HG02642 (cell line): ENCODE data around the gene APBA3.

Source experiments
- ATAC-seq: cut with Tn5 transposase; IDR thresholded peaks from one replicate; pipeline ENCODE4 v1.9.1; 2021; ENCODE audit warnings: mild to moderate bottlenecking; ENCODE audit not compliant: unreplicated experiment, poor library complexity

The APBA3 gene

DNA sequence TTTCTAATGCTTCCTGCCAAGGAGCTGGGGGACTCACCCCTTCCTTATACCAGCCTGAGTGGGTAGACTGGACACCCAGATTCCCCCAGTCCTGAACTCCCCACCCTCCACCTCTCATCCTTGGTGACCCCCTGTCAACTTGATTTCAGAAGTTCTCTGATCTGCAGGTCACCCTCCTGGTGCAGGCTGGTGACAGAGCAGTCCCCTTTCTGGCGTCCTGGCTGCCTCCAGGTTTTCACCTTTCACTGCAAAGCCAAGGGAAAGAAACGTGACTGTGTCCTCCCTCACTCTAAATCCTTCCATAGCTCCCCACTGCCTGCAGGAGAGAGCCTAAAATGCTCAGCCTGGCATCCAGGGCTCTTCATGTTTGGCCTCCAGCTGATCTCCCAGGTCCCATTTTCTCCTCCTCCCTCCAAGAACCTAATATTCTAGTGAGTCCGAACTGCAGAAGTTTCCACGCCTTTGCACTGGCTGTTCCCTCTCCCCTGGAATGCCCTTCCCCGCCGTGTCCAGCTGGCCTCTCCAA, 28.8 kb upstream of the APBA3 start:
- no peak for ATAC-seq

DNA sequence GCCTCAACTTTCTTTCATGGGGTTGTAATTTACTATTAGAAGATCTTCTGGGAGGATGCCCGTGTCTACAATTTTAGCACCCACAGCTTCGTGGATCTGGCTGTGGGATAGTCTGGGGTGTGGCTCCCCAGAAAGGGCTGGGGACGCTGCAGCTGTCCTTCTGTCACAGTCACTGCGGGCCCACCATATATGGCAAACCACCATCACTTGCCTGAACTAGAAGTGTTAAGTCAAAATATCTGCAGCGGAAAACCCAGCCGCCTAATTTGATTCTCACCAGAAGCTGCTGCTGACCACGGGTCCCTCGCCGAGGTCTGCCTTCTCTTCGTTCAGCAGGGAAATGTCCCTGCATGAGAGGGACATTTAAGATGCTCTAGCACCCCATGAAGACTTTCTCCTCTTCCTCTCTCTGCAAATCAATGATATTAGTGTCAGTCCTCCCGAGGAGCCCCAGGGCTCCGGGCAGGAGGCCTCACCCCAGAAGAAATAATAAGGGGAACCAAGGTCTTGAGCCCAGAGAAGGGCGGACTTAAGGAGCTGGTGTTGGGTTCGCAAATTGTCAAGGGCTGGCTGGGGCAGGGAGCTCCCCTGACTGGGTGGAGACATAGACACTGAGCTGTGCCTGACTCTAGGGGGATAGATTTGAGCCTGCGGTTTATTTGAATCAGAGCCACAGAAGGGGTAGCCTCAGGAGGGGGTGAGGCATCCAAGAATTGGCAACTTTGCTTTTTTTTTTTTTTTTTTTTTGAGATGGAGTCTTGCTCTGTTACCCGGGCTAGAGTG, 27.7 kb upstream of the APBA3 start:
- no peak for ATAC-seq

DNA sequence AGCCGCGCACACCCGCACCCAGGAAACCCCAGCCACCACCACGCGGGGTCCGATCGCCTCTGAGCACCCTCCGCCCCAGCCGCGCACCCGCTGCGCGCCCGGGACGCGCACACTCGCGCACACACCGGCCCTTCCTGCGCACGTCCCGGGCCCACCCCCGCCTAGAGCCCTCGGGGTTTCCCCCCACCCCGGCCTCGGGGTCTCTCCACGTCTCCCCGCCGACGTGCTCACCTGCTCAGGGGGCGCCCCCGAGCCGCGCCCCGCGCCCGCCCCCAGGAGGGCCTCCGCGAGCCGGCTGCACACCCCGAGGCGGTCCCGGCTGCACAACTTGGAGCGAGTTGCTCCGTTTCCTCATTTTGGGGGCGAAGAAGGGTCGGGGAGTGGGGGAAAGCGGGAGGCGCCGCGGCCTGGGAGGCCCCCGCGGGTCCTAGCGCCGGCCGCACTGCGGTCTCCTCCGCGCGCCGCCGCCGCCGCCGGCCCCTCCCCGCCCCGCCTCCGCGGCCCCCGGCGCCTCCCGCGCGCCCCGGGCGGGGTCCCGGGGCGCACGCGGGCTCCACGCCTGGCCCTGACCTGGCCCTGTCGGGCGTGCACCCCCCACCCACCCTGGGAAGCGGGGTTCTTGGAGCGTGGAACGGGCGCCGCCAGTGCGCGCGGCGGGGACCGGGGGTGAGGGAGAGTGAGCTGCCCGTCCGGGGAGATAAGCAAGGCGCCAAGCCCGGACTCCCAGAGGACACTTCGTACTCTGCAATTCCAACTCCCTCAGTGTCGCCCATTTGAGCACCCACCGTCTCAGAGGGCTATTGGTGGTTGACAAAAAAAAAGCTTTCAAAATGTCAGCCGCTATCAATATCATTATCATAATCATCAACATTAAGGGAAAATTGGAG, 24.7 kb upstream of the APBA3 start, which contains the start of gene MATK:
Gene MATK (minus strand): TSS at position 444 of the 887 bp plus-strand sequence. CDS start 1,246 bp downstream, outside the sequence.
- ATAC-seq: no peak

DNA sequence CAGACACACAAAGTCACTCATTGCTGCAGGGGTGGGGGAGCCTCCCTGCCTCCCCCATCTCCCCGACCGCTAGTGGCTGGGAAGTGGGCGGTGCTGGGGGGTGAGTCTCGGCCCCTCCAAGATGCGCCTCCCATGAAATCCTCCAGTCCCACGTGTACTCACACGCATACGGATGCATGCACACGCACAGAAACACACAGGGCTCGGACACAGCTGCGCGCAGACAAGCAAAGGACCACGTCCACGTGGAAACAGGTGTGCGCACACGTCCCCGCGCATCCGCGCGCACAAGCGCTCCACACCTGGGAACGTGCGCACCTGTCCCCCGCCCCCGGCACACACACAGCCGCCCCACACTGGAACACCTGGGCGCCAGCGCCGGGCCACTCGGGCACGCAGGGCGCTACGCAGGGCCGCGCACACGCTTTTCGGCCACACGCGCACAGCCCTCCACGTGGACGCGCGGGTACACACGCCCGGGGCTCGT, 24.0 kb upstream of the APBA3 start:
- ATAC-seq: no peak

DNA sequence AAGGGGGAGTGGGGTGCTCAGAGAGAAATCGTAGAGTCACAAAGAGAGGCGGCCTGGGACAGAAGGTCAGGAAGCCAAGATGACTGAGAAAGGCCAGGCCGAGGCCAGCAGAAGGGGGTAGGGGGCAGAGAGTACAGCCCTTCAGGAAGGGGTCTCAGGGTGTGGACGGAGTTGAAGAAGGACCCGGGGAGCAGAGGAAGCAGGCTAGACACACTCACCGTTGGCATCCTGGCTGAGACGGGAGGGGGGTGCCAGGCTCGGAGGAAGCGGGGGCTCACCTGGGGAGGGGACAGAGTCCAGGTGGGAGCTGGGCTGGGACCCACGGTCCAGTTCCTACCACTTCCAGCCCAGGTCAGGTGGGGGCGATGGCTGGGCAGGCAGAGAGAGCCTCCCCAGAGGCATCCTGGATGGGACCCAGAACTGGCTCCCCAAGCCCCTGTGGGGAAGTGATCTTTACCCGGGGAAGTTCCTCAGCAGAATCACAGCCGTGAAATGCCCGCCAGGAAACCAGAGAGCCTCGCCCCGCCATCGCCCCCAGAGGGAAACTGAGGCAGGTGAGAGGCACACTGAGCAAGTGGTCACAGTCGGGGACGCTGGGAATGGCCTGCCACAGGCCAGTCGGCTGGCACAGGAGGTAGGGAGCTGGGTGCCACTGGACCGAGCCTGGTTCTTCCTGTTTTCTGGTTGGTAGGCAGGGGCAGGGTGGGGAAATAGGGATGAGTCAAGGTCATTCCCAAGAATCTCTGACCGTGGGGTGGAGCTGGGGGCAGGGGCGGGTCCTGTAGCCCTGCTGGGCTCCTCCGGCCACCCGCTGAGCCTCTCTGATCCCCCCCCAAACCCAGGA, 23.3 kb upstream of the APBA3 start:
- ATAC-seq: no peak

DNA sequence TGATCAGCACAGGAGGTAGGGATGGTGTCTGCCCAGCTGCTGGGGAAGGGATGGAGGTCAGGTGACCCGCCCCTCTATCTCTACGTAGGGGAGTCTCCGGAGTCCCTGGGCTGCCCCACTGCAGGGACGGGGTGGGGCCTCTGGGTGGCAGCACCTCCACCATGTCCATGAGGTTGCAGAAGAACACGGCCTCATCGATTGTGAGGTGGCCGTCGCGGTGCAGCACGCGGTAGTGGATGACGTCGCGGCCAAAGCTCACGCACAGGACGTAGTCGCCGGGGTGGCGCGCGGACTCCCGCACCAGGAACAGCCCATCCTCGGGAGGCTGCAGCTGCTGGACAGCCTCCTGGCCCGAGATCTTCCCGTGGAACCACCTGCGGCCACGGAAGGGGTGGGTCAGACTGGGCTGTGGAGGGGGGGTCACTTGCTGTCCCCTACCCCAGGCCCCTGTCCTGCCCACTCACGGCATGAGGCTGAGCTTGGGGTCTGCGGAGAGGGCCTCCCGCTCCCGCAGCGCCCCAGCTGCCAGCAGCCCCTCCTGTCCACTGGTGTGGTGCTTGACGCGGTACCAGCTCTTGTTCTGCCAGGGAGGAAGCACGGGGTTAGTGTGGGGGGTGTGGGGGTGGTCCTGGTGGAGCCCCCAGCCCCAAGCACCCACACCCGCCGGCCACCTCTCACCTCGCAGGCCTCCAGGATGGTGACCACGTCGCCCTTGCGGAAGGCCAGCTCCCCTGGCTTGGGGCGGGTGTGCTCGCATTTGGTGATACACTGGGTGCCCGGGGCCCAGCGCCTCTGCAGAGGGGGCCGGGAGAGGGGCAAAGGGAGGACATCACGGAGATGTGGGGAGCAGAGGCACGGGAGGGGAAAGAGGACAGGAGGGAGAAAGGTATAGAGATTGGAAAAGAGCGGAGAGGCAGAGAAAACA, 22.4 kb upstream of the APBA3 start:
- no peak for ATAC-seq

DNA sequence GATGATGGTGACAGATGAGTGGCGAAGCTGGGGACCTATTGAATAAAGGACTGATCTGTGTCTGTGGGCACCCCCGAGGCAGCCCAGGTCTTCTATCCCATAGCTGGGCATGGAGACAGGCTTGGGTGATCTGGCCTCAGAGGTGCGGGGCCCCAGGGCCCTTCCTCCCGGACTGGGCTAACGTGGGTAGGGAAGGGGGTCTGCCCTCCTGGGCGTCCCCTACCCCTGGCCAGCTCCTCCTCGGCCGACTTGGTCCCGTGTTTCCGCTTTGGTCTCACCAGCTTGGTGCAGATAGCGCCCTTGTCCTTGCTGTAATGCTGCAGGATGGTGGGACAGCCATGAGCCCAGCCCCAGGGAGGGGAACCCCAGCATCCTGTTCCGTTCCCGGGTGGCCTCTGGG, 21.4 kb upstream of the APBA3 start:
- ATAC-seq: no peak

DNA sequence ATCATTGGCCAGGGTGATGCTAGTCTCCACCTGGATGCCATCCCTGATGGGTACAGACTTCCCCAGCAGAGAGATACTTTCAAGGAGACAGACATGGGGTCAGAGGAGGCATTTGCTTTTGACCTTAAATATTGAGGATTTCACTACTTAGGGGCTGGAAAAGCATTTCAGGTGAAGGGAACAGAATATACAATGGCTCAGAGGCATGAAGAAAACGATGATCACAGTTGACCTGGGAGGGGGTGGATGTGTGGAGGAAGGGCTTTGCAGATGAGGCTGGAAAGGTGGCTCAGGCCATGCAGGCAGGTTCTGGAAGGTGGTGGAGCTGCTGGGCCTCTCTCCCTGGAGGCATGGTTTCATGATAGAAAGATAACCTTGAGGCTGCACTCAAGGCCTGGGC, 20.8 kb upstream of the APBA3 start:
- no peak for ATAC-seq

DNA sequence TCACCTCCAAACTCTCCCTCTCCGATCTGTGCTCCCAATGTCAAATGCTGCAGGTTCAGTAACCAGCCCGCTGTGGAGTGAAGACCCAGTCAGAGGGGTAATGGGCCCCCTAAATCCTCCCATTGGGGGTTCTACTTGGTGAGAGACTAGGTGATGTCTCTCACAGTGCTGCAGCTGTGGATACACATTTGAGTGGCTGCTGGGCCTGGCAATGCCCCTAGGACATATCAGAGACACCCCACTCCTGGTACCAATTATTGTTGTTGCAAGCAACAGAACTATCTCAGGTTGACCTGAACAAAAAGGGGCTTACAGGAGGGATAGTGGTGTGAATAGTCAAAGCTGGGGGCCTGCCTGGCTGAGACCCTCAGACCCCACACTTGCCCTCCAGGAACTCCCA, 20.1 kb upstream of the APBA3 start:
- no peak for ATAC-seq

DNA sequence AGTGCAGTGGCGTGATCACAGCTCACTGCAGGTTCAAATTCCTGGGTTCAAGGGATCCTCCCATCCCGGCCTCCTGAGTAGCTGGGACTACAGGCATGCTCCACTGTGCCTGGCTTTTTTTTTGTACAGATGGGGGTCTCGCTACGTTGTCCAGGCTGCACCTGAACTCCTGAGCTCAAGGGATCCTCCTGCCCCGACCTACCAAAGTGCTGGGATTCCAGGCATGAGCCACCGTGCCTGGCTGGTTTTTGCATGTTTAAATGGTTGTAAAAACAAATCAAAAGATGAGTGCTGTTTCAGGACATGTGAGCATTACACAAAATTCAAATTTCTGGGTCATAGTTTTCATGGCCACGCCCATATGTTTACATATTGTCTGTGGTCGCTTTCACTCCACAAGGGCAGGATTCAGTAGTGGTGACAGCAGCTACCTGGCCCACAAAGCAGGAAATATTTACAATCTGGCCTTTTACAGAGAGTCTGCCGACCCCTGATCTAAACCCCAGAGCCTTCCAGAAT, 19.4 kb upstream of the APBA3 start:
- no peak for ATAC-seq

DNA sequence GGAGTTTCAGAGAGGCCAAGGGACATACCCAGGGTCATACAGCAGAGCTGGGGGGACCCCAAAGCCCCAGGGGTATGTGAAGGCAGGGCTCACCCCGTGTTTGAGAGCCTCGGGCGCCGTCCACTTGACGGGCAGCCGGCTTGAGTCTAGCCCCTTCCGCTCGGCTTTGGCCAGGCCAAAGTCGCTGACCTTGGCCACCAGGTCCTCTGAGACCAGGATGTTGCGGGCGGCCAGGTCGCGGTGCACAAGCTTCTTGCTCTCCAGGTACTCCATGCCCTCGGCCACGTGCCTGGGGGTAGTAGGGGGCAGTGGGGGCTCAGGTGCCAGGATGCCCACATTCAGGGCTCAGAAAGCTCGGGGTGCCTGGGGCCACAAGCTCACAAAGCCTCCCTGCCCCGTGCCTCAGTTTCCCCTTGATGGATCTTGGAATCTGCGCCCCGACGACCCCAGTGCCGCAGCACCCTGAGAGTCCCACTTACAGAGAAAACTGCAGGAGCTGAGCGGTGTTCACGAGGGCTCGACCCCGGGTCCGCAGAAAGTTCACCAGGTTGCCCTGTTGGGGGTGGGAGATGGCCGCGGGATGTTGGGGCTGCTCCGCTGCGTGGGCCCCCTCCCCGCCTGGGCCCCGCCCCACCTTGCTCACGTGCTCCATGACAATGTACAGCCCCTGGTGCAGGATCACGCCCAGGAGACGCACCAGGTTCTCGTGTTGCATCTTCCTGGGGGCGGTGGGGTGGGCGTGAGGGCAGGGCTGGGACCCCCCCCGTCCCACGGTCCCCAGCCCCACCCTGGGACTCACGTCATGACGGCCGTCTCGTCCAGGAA, 17.6 kb upstream of the APBA3 start:
- ATAC-seq: no peak

DNA sequence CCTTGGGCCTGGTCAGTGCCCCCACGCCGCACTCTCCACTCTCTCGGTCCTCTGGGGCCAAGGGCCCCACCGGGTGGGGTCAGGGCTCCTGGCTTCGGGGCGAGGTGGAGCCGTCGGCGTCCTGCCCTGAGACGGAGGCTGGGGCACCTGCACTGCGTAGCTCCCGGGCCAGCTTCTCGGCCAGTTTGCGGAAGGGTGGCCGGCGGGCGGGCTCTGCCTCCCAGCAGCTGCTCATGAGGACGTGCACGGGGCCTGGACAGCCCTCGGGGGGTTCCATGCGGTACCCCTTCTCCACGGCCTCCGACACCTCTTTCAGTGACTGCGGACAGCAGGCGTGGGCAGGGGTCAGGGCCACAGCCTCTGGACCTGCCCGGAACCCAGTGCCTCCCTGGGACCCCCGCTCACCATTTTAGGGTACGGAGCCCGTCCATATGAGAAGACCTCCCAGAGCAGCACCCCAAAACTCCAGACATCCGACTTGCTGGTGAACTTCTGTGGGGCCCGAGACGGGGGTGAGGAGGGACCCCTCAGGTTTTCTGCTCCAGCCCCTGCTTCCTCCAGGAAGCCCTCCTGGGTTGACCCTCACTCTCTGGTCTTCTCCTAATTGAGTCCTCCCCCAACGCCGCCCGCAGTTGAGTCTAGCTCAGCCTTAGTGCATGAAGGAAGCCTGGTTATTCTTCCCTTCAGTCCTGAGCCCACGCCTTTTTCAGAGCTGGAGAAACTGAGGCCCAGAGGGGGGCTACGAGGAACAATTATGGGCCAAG, 16.8 kb upstream of the APBA3 start:
- no peak for ATAC-seq

DNA sequence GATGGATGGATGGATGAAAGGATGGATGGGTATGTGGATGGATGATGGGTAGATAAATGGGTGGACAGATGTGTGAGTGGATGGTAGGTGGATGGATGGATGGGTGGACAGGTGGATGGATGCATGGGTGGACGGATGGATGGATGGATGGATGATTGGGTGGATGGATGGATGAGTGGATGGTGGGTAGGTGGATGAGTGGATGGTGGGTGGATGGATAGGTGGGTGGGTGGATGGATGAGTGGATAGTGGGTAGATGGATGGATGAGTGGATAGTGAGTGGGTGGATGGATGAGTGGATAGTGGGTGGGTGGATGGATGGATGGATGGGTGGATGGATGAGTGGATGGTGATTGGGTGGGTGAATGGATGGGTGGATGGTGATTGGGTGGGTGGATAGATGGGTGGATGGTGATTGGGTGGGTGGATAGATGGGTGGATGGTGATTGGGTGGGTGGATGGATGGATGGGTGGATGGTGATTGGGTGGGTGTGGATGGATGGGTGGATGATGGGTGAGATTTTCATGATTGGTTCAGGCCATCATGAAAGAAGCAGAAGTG, 15.1 kb upstream of the APBA3 start:
- ATAC-seq: no peak

DNA sequence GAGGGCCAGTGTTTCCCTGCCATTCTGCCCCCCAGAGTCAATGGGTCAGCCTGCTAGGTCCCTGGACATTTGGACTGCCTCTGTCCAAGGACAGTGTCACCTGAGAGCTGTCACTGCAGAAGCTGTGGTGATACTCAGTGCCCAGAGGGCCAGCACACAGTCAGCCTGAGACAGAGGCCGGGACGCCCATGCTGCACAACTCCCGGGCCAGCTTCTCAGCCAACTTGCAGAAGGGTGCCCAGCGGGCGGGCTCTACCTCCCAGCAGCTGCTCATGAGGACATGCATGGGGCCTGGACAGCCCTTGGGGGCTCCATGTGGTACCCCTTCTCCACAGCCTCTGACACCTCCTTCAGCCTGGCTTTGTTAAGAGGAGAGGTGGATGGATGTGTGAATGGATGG, 14.3 kb upstream of the APBA3 start:
- no peak for ATAC-seq

DNA sequence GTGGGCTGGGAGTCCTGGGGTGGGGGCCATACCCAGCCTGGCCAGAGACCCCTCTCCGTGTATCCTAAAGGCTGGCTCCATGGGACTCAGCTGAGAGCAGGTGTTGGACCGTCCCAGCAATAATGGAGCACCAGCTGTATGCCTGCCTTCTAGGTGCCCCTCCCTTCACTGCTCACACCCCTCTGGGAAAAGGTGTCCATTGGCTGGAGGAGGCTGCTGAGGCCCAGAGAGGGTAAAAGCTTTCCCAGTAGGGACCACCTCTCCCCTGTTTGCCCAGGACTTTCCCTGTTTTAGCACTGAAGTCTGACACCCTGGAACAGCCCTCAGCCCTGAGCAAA, 13.9 kb upstream of the APBA3 start:
- no peak for ATAC-seq

DNA sequence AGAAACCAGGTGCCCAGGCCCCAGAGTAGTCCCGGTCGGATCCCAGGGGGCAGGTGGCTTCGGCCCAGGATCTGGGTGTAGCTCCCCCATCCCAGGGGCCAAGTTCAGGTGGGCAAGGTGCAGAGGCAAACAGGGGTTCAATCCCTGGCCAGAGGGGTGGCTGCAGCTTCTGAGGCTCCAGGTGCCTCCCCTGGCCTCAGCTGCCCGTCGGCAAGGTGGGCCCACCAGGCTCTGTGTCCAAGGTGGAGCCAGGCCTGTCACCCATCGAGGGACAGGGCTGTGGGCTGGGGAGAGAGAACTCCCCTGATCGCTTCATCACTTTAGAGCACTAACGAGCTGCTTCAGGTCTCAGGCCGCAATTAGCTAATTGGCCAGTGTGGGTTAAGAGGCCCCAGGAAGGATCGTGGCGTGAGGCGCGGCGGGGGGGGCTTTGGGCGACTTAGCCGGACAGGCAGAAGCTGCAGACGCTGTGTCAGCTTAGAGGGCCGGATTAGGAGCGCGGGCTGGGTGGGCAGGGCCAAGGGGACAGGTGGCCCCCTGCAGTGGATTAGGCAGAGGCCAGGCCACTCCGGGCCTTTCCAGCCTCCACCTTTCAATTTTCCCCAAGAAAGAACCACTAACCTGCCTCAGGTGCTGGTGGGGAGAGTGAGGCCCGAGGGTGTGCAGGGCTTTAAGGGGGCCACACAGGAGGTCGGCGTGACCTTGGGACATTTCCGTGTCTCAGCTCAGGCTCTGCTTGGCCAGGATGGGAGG, 13.3 kb upstream of the APBA3 start:
- no peak for ATAC-seq
